Measurements from ENCODE around the gene PCDHA2.
"Not testable (repeated sequence)": the region's sequence is repeated elsewhere in the genome, so short reads cannot be mapped to it uniquely, and the experiment has no call there.

Gene PCDHA2

GRCh38 chr5:140821375-140822280 lies 27.0 kb downstream of the PCDHA2 start, which contains the start of gene PCDHA5:
TSS of gene PCDHA5 (plus strand) at chr5:140821613.
- DNase-seq (ENCODE audit: low read depth in 2 of 2): peak in 1 of 2 experiments; percentile 37

- DNase-seq (ENCODE audit: low read depth in 2 of 2): no peak
These were observed 27.6 kb downstream of the PCDHA2 start for GRCh38 chr5:140822281-140822629.

GRCh38 chr5:140822969-140823368 lies 28.3 kb downstream of the PCDHA2 start:
- not testable (repeated sequence) for DNase-seq (ENCODE audit: low read depth in 2 of 2)

- no peak for DNase-seq (ENCODE audit: low read depth in 2 of 2)
These were observed 28.8 kb downstream of the PCDHA2 start for GRCh38 chr5:140823475-140823874.

- DNase-seq (ENCODE audit: low read depth in 2 of 2): no peak
These were observed 33.2 kb downstream of the PCDHA2 start, which contains the start of gene PCDHA6 for GRCh38 chr5:140827704-140828361. TSS of gene PCDHA6 (plus strand) at chr5:140827960. CDS start at chr5:140828092, 132 bp downstream.

GRCh38 chr5:140828362-140828737 lies 33.7 kb downstream of the PCDHA2 start:
- no peak for DNase-seq (ENCODE audit: low read depth in 2 of 2)

DNA sequence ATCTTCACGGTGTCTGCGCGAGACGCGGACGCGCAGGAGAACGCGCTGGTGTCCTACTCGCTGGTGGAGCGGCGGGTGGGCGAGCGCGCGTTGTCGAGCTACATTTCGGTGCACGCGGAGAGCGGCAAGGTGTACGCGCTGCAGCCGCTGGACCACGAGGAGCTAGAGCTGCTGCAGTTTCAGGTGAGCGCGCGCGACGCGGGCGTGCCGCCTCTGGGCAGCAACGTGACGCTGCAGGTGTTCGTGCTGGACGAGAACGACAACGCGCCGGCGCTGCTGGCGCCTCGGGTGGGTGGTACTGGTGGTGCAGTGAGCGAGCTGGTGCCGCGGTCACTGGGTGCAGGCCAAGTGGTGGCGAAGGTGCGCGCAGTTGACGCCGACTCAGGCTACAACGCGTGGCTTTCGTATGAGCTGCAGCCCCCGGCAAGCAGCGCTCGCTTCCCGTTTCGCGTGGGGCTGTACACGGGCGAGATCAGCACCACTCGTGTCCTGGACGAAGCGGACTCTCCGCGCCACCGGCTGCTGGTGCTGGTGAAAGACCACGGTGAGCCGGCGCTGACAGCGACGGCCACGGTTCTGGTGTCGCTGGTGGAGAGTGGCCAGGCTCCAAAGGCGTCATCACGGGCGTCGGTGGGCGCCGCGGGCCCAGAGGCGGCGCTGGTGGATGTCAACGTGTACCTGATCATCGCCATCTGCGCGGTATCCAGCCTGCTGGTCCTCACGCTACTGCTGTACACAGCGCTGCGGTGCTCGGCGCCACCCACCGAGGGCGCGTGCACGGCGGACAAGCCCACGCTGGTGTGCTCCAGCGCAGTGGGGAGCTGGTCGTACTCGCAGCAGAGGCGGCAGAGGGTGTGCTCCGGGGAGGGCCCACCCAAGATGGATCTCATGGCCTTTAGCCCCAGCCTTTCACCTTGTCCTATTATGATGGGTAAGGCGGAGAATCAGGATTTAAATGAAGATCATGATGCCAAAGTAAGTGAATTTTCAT lies 35.2 kb downstream of the PCDHA2 start:
- DNase-seq (ENCODE audit: low read depth in 2 of 2): not testable (repeated sequence)

GRCh38 chr5:140833993-140834392 lies 39.3 kb downstream of the PCDHA2 start, which contains the start of gene PCDHA7:
TSS of gene PCDHA7 (plus strand) at chr5:140834269. CDS start at chr5:140834384, 115 bp downstream.
- DNase-seq (ENCODE audit: low read depth in 2 of 2): no peak

DNA sequence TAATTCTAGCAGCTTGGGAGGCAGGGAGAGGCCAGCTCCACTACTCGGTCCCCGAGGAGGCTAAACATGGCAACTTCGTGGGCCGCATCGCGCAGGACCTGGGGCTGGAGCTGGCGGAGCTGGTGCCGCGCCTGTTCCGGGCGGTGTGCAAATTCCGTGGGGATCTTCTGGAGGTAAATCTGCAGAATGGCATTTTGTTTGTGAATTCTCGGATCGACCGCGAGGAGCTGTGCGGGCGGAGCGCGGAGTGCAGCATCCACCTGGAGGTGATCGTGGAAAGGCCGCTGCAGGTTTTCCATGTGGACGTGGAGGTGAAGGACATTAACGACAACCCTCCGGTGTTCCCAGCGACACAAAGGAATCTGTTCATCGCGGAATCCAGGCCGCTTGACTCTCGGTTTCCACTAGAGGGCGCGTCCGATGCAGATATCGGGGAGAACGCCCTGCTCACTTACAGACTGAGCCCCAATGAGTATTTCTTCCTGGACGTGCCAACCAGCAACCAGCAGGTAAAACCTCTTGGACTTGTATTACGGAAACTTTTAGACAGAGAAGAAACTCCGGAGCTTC lies 39.9 kb downstream of the PCDHA2 start:
- DNase-seq (ENCODE audit: low read depth in 2 of 2): not testable (repeated sequence)

DNA sequence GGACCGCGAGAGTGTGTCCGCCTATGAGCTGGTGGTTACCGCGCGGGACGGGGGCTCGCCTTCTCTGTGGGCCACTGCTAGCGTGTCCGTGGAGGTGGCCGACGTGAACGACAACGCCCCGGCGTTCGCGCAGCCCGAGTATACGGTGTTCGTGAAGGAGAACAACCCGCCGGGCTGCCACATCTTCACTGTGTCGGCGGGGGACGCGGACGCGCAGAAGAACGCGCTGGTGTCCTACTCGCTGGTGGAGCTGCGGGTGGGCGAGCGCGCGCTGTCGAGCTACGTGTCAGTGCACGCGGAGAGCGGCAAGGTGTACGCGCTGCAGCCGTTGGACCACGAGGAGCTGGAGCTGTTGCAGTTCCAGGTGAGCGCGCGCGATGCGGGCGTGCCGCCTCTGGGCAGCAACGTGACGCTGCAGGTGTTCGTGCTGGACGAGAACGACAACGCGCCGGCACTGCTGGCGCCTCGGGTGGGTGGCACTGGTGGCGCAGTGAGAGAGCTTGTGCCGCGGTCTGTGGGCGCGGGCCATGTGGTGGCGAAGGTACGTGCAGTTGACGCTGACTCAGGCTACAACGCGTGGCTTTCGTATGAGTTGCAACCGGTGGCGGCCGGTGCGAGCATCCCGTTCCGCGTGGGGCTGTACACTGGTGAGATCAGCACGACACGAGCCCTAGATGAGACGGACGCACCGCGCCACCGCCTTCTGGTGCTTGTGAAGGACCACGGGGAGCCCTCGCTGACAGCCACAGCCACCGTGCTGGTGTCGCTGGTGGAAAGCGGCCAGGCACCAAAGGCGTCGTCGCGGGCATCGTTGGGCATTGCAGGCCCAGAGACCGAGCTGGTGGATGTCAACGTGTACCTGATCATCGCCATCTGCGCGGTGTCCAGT lies 41.2 kb downstream of the PCDHA2 start:
- no peak for DNase-seq (ENCODE audit: low read depth in 2 of 2)

GRCh38 chr5:140840978-140841962 lies 46.6 kb downstream of the PCDHA2 start, which contains the start of gene PCDHA8:
TSS of gene PCDHA8 (plus strand) at chr5:140841187. CDS start at chr5:140841322, 135 bp downstream.
- no peak for DNase-seq (ENCODE audit: low read depth in 2 of 2)

DNA sequence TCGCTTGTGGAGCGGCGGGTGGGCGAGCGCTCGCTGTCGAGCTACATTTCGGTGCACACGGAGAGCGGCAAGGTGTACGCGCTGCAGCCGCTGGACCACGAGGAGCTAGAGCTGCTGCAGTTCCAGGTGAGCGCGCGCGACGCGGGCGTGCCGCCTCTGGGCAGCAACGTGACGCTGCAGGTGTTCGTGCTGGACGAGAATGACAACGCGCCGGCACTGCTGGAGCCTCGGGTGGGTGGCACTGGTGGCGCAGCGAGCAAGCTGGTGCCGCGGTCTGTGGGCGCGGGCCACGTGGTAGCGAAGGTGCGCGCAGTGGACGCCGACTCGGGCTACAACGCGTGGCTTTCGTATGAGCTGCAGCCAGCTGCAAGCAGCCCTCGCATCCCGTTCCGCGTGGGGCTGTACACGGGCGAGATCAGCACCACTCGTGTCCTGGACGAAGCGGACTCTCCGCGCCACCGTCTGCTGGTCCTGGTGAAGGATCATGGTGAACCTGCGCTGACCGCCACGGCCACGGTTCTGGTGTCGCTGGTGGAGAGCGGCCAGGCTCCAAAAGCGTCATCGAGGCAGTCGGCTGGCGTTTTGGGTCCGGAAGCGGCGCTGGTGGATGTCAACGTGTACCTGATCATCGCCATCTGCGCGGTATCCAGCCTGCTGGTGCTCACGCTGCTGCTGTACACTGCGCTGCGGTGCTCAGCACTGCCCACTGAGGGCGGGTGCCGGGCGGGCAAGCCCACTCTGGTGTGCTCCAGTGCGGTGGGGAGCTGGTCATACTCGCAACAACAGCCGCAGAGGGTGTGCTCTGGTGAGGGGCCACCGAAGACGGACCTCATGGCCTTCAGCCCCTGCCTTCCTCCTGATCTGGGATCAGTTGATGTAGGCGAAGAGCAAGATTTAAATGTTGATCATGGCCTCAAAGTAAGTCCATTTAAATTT lies 48.4 kb downstream of the PCDHA2 start:
- no peak for DNase-seq (ENCODE audit: low read depth in 2 of 2)
